ENCODE data around the gene BTF3. TPM values are rescaled to one million over a fixed set of nuclear protein-coding genes. Genes with fewer than 3 reads are reported as not detected.

The BTF3 gene
- total RNA-seq, 1 donor from 2014 or later: 347 TPM

DNA sequence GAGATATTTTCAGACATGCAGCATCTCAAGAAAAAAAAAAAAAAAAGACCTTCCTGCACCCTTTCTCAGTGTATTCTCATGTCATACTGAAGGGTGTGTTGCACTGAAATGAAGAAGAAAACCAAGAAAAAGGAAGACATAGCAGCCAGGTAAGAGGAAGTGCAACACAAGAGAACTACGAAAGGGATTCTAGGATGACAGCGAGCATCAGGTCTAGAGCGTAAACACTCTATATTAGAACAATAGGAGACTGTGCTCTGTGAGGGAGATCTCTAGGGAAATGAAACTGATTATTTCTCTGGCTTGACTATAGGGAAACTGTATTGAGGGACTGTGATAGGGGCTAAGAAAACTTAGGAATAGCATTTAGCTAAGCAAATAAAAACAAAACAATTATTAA is 30.0 kb downstream of the BTF3 start:
- Mint-ChIP-seq H3K9me3 (ENCODE audit: unreplicated experiment) (peaks cover 3% of the 10 kb centered on the region), H3K27ac (ENCODE audit: unreplicated experiment) (no peak overlapping the region), H3K4me3 (ENCODE audit: unreplicated experiment) (no peak overlapping the region), H3K36me3 (ENCODE audit: unreplicated experiment) (no peaks in the 10 kb centered on the region), H3K27me3 (ENCODE audit: unreplicated experiment) (no peaks in the 10 kb centered on the region), H3K4me1 (ENCODE audit: low read depth, unreplicated experiment) (no peaks in the 10 kb centered on the region)
- no peak for DNase-seq
- TF ChIP-seq, protein P1, sequence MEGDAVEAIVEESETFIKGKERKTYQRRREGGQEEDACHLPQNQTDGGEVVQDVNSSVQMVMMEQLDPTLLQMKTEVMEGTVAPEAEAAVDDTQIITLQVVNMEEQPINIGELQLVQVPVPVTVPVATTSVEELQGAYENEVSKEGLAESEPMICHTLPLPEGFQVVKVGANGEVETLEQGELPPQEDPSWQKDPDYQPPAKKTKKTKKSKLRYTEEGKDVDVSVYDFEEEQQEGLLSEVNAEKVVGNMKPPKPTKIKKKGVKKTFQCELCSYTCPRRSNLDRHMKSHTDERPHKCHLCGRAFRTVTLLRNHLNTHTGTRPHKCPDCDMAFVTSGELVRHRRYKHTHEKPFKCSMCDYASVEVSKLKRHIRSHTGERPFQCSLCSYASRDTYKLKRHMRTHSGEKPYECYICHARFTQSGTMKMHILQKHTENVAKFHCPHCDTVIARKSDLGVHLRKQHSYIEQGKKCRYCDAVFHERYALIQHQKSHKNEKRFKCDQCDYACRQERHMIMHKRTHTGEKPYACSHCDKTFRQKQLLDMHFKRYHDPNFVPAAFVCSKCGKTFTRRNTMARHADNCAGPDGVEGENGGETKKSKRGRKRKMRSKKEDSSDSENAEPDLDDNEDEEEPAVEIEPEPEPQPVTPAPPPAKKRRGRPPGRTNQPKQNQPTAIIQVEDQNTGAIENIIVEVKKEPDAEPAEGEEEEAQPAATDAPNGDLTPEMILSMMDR (IDR thresholded peaks at IDR 0.05; ENCODE audit: partially characterized antibody, unreplicated experiment): peak; percentile 12

DNA sequence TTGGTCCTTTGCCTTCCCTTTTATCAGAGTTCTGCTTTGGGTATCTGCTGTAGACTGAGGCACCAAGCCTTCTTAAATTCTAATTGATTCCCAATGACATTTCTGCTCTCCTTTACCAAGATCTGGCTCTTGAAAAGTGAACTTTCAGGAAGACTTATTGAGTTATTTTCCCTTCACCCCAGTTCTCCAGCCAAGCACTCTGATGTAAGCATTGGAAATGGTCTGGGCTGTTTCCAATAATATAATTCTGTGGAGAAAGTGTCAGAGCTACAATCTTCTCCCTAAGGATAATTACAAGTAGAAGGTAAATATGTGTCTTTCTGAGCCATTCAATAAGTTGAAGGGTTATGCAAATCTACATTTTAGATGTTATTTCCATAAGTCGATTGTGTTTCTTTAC is 30.8 kb downstream of the BTF3 start:
- H3K4me1 Mint-ChIP-seq (ENCODE audit: low read depth, unreplicated experiment): no peaks in the 10 kb centered on the region
- H3K27me3 Mint-ChIP-seq (ENCODE audit: unreplicated experiment): no peaks in the 10 kb centered on the region
- H3K27ac Mint-ChIP-seq (ENCODE audit: unreplicated experiment): no peak overlapping the region
- no peak overlapping the region for H3K4me3 Mint-ChIP-seq (ENCODE audit: unreplicated experiment)
- H3K36me3 Mint-ChIP-seq (ENCODE audit: unreplicated experiment): no peaks in the 10 kb centered on the region
- H3K9me3 Mint-ChIP-seq (ENCODE audit: unreplicated experiment): peaks cover 8% of the 10 kb centered on the region
- TF ChIP-seq, protein P1 (IDR thresholded peaks at IDR 0.05; ENCODE audit: partially characterized antibody, unreplicated experiment): no peak
- no peak for DNase-seq

- H3K27ac Mint-ChIP-seq (ENCODE audit: unreplicated experiment): no peak overlapping the region
- H3K4me3 Mint-ChIP-seq (ENCODE audit: unreplicated experiment): no peak overlapping the region
- peaks cover 2% of the 10 kb centered on the region for H3K27me3 Mint-ChIP-seq (ENCODE audit: unreplicated experiment)
- no peaks in the 10 kb centered on the region for H3K36me3 Mint-ChIP-seq (ENCODE audit: unreplicated experiment)
- DNase-seq: no peak
- H3K4me1 Mint-ChIP-seq (ENCODE audit: low read depth, unreplicated experiment): no peaks in the 10 kb centered on the region
- TF ChIP-seq, protein P1 (IDR thresholded peaks at IDR 0.05; ENCODE audit: partially characterized antibody, unreplicated experiment): no peak
- H3K9me3 Mint-ChIP-seq (ENCODE audit: unreplicated experiment): peaks cover 9% of the 10 kb centered on the region
Measured at GRCh38 chr5:73531356-73531755, 33.1 kb downstream of the BTF3 start.

- DNase-seq: no peak
- Mint-ChIP-seq H3K27me3 (ENCODE audit: unreplicated experiment) (peaks cover 2% of the 10 kb centered on the region), H3K4me1 (ENCODE audit: low read depth, unreplicated experiment) (no peaks in the 10 kb centered on the region), H3K27ac (ENCODE audit: unreplicated experiment) (no peak overlapping the region), H3K36me3 (ENCODE audit: unreplicated experiment) (no peaks in the 10 kb centered on the region), H3K4me3 (ENCODE audit: unreplicated experiment) (no peak overlapping the region), H3K9me3 (ENCODE audit: unreplicated experiment) (peaks cover 9% of the 10 kb centered on the region)
- TF ChIP-seq, protein P1 (IDR thresholded peaks at IDR 0.05; ENCODE audit: partially characterized antibody, unreplicated experiment): no peak
Measured at GRCh38 chr5:73532195-73532594, 34.0 kb downstream of the BTF3 start.

DNA sequence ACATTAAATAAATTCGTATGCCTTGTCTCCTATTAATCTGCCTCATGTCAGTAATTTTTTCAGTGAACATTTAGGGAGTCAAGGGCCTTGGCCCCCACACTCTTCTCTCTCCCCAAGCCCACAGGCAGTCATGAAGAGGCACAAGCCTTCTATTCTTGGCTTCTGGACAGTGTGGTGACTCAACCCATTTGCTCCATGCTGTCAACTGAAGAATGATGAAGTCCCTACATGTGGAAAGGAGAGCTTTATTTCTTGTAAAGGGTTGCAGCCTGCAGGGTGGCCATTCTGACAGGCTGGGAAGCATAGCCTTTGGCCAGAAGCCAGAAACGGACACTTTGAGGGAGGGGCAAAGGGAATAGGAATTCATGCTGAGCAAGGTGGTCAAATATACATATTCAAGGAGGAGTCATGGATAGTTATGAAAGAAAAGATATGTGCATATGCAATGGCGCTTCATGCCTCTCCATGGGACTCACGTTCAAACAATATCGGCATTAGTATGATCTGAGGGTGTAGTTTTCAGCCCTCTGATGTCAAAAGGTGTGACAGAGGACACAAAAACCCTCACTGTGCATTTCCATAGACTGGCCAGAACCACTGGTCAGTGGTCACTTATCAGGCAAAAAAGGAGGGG is 35.9 kb downstream of the BTF3 start:
- Mint-ChIP-seq H3K9me3 (ENCODE audit: unreplicated experiment) (peaks cover 9% of the 10 kb centered on the region), H3K36me3 (ENCODE audit: unreplicated experiment) (no peaks in the 10 kb centered on the region), H3K4me3 (ENCODE audit: unreplicated experiment) (no peak overlapping the region), H3K27me3 (ENCODE audit: unreplicated experiment) (peaks cover 2% of the 10 kb centered on the region), H3K4me1 (ENCODE audit: low read depth, unreplicated experiment) (no peaks in the 10 kb centered on the region), H3K27ac (ENCODE audit: unreplicated experiment) (no peak overlapping the region)
- TF ChIP-seq, protein P1 (IDR thresholded peaks at IDR 0.05; ENCODE audit: partially characterized antibody, unreplicated experiment): no peak
- DNase-seq: no peak
